ENCODE results near the gene ARHGAP23. TPM values are rescaled to one million over a fixed set of nuclear protein-coding genes. Genes with fewer than 3 reads are reported as not detected.
"Not testable (repeated sequence)": the region's sequence is repeated elsewhere in the genome, so short reads cannot be mapped to it uniquely, and the experiment has no call there.

The ARHGAP23 gene
- total and polyA plus RNA-seq, 10 donors = 7.5 to 250 (median 67.0) TPM

DNA sequence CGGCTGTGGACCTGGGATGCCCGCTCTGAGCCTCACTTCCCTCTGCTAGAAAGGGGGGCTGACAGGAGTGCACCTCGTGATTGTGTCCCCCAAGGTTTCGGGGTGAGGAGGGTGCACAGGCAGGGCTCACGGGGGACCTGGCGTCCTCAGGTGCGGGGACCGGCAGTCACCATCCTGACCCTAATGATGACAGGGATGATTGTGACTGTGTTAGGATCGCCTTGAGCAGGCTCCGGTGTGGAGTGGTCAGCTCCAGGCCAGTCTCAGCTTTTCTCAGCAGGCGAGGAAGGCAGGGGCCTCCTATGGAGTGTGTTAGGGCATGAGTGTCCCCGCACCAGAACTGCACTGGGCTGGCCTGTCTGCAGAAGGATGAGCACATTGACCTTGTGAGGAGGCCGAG is 49.7 kb downstream of the ARHGAP23 start:
- H3K4me3 ChIP-seq; DNase-seq; H3K27me3 ChIP-seq (replicated peaks in 1 of 7); H3K27ac ChIP-seq; intact Hi-C loops (cut with DNase I; ENCODE audit: low total_unique reads); H3K9me3 ChIP-seq: not testable (repeated sequence)
- peaks cover 0 to 93% (median 2%) of the 10 kb centered on the region in 6 donors for H3K36me3 ChIP-seq
- WGBS, 5 donors = 65 to 92% (median 90%) methylated on average over 3 to 13 of the region's 13 CpGs
- peak in 1 of 3 donors; percentile 43 for TF ChIP-seq POLR2AphosphoS5 (IDR thresholded peaks at IDR 0.05)
- peaks cover 0 to 32% (median 11%) of the 10 kb centered on the region in 6 donors for H3K4me1 ChIP-seq

DNA sequence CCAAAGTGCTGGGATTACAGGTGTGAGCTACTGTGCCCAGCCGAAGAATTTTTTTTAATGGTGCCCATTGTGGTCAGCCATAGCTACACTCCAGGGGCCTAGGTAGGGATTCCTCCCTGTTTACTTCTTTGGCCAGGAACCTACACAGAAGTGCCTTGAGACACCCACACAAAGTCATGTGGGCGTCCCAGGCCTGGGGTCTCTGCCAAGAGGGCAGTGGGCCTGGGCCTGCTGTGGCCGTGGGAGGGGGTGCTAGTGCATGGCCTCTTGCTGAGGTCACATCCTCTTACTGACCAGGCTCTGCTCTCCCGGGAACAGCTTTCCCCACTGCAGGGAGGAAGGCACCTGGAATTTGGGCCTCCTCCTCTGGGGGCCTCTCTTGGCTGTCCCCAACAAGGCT is 50.4 kb downstream of the ARHGAP23 start:
- peak overlapping the region in 2 of 8 donors; percentile 11 to 38 for H3K27ac ChIP-seq
- H3K9me3 ChIP-seq; DNase-seq; H3K27me3 ChIP-seq (replicated peaks in 1 of 7); intact Hi-C loops (cut with DNase I; ENCODE audit: low total_unique reads); H3K4me3 ChIP-seq: not testable (repeated sequence)
- WGBS, 5 donors = 70 to 83% (median 79%) methylated on average over 2 to 4 of the region's 4 CpGs; no CpG with 5 or more reads in 1 of the 5 donors
- peaks cover 0 to 32% (median 12%) of the 10 kb centered on the region in 6 donors for H3K4me1 ChIP-seq
- H3K36me3 ChIP-seq = peaks cover 0 to 93% (median 2%) of the 10 kb centered on the region in 6 donors

DNA sequence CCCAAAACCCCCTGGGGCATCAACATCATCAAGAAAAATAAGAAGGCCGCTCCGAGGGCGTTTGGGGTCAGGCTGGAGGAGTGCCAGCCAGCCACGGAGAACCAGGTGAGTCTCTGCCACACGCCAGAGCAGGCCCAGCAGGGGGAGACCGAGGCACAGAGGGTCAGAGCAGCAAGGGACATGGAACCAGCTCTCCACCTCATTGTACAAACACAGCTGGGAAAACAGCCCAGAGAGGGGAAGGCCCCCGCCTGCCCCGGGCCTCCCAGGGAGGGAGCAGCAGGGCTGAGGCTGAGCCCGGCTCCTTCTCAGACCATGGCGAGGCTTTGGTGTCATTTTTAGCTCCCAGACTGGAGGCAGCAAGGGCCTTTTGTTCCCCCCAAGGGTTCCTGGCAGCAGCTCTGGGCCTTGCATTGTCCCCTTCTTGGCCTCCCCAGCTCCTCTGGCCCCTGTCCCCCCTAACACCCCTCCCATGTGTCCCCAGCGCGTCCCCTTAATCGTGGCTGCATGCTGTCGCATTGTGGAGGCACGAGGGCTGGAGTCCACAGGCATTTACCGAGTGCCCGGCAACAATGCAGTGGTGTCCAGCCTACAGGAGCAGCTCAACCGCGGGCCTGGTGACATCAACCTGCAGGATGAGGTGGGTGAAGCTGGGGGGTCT is 53.9 kb downstream of the ARHGAP23 start:
- 80 to 91% (median 87%) methylated on average over 10 to 19 of the region's 19 CpGs for WGBS, 5 donors
- DNase-seq; H3K4me3 ChIP-seq; H3K27ac ChIP-seq; H3K27me3 ChIP-seq (replicated peaks in 1 of 7); H3K9me3 ChIP-seq: not testable (repeated sequence)
- H3K36me3 ChIP-seq = peaks cover 0 to 75% (median 2%) of the 10 kb centered on the region in 6 donors
- peaks cover 0 to 31% (median 16%) of the 10 kb centered on the region in 6 donors for H3K4me1 ChIP-seq
- intact Hi-C loops (cut with DNase I; ENCODE audit: low total_unique reads) = loop anchor here (10.0 kb wide), 1 partner anchor 57 kb away; the partner anchor contains the start of gene ARHGAP23

DNA sequence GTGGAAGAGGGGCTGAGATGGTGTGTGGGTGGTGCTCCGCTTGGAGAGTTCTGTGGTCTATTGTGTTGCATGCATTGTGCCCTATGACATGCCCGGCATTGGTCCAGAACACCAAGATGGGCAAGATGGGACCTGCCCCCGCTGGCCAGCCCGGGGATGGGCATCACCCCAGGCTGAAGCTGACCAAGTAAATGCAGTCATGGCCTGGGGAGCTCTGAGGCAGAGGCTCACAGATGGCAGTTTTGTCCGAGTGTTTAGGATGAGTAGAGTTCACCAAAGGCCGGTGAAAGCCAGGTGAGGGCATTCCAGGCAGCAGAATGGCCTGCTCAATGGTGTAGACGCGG is 54.4 kb downstream of the ARHGAP23 start:
- not testable (repeated sequence) for H3K27ac ChIP-seq; DNase-seq; H3K4me3 ChIP-seq; H3K27me3 ChIP-seq (replicated peaks in 1 of 7); H3K9me3 ChIP-seq
- WGBS, 5 donors = 83 to 91% (median 89%) methylated on average over 4 to 8 of the region's 8 CpGs
- Histone ChIP-seq H3K4me1 (peaks cover 0 to 31% (median 16%) of the 10 kb centered on the region in 6 donors), H3K36me3 (peaks cover 0 to 75% (median 2%) of the 10 kb centered on the region in 6 donors)
- intact Hi-C loops (cut with DNase I; ENCODE audit: low total_unique reads) = loop anchor here (10.0 kb wide), 1 partner anchor 58 kb away; the partner anchor contains the start of gene ARHGAP23

DNA sequence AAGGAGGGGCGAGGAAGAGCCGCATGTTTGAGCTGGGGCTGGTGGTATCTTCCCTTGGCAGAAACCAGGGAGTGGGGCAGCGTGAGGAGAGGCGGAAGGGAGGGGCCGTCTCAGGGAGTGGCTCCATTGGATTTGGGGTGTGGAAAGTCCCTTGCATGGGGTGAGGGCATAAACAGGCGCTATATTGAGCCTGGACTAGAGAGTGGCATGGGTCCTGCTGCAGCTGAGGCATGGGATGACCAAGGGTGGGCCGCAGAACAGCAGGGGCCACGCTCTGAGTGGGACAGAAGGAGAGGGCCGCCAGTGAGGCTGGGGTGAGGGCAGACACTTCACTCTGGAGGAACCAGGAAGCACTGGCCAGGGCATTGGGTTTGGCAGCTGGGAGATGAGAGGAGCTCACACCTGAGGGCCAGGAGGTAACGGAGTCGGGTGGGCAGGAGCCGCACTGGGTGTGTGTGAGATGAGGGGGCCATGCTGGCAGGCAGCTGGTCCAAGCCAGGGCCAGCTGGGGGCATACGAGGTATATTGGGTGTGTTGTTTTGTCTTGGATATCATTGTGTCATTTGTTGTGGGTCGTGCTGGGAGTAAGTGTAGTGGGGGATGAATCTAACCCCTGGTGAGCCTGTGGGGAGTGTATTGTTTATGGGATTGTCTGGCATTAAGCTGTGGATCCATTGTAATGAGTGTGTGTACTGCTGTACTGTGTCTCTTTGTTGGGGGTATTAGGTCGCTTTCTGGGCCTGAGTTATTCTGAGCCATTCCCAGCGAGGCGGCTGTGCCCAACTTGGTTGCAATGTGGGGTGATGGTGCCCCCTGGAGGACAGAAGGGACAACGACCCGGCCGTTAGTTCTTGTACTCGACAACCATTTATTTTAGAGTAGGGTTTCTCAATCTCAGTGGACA is 56.2 kb downstream of the ARHGAP23 start:
- intact Hi-C loops (cut with DNase I; ENCODE audit: low total_unique reads) = loop anchor here (10.0 kb wide), 1 partner anchor 60 kb away; the partner anchor contains the start of gene ARHGAP23
- Histone ChIP-seq H3K27ac (peak overlapping the region in 5 of 8 donors; percentile 39 to 70 (median 58)), H3K4me1 (peaks cover 0 to 31% (median 16%) of the 10 kb centered on the region in 6 donors), H3K36me3 (peaks cover 0 to 74% (median 2%) of the 10 kb centered on the region in 6 donors)
- H3K27me3 ChIP-seq (replicated peaks in 1 of 7); H3K4me3 ChIP-seq; H3K9me3 ChIP-seq: not testable (repeated sequence)
- 44 to 53% (median 50%) methylated on average over 20 to 21 of the region's 21 CpGs for WGBS, 5 donors
- TF ChIP-seq, protein P1, sequence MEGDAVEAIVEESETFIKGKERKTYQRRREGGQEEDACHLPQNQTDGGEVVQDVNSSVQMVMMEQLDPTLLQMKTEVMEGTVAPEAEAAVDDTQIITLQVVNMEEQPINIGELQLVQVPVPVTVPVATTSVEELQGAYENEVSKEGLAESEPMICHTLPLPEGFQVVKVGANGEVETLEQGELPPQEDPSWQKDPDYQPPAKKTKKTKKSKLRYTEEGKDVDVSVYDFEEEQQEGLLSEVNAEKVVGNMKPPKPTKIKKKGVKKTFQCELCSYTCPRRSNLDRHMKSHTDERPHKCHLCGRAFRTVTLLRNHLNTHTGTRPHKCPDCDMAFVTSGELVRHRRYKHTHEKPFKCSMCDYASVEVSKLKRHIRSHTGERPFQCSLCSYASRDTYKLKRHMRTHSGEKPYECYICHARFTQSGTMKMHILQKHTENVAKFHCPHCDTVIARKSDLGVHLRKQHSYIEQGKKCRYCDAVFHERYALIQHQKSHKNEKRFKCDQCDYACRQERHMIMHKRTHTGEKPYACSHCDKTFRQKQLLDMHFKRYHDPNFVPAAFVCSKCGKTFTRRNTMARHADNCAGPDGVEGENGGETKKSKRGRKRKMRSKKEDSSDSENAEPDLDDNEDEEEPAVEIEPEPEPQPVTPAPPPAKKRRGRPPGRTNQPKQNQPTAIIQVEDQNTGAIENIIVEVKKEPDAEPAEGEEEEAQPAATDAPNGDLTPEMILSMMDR (IDR thresholded peaks at IDR 0.05 in 8 of 11, conservative IDR thresholded peaks at IDR 0.05 in 3 of 11) = peak; percentile 41 to 85 (median 74)
- peak in 1 of 3 donors; percentile 35 for TF ChIP-seq POLR2AphosphoS5 (IDR thresholded peaks at IDR 0.05)
- DNase-seq = peak; percentile 83

DNA sequence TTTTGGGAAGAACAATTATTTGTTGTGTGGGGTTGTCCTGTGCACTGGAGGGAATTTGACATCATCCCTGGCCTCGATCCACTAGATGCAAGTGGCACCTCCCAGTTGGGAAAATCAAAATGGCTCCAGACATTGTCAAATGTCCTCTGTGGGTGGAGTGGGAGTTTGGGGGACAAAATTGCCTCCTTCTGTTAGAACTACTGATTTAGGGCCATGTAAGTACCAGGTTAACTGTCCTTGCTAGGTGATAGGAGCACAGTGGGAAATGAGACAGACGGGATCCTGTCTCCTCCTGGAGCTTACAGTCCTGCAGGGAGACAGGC is 56.8 kb downstream of the ARHGAP23 start:
- Histone ChIP-seq H3K27ac (peak overlapping the region in 5 of 8 donors; percentile 15 to 70 (median 58)), H3K36me3 (peaks cover 0 to 74% (median 8%) of the 10 kb centered on the region in 6 donors), H3K27me3 (replicated peaks in 1 of 7) (no peaks in the 10 kb centered on the region), H3K4me3 (no peak overlapping the region), H3K4me1 (peaks cover 0 to 31% (median 16%) of the 10 kb centered on the region in 6 donors), H3K9me3 (no peaks in the 10 kb centered on the region)
- no peak for DNase-seq
- no peak for TF ChIP-seq POLR2A (IDR thresholded peaks at IDR 0.05)
- TF ChIP-seq, protein P1 (IDR thresholded peaks at IDR 0.05 in 8 of 11, conservative IDR thresholded peaks at IDR 0.05 in 3 of 11) = peak in 5 of 11 experiments; percentile 1 to 27 (median 8)
- no peak for TF ChIP-seq POLR2AphosphoS5 (IDR thresholded peaks at IDR 0.05)
- WGBS, 5 donors = 38 to 48% (median 44%) methylated on average over 2 of the region's 2 CpGs
- intact Hi-C loops (cut with DNase I; ENCODE audit: low total_unique reads) = loop anchor here (10.0 kb wide), 1 partner anchor 60 kb away; the partner anchor contains the start of gene ARHGAP23
